ENCODE measurements around the gene HS6ST3. TPM values are rescaled to one million over a fixed set of nuclear protein-coding genes. Genes with fewer than 3 reads are reported as not detected.
"Not testable (repeated sequence)": the region's sequence is repeated elsewhere in the genome, so short reads cannot be mapped to it uniquely, and the experiment has no call there.

The HS6ST3 gene
- not detected for polyA plus RNA-seq (2013, experiment 1 of 2; ENCODE audit: insufficient read length)
- not detected for polyA plus RNA-seq (2013, experiment 2 of 2; ENCODE audit: insufficient read length)

- peak; percentile 12 for DNase-seq
These were observed at the start of gene HS6ST3 for GRCh38 chr13:96089749-96090239. TSS of gene HS6ST3 (plus strand) at chr13:96090107.

DNA sequence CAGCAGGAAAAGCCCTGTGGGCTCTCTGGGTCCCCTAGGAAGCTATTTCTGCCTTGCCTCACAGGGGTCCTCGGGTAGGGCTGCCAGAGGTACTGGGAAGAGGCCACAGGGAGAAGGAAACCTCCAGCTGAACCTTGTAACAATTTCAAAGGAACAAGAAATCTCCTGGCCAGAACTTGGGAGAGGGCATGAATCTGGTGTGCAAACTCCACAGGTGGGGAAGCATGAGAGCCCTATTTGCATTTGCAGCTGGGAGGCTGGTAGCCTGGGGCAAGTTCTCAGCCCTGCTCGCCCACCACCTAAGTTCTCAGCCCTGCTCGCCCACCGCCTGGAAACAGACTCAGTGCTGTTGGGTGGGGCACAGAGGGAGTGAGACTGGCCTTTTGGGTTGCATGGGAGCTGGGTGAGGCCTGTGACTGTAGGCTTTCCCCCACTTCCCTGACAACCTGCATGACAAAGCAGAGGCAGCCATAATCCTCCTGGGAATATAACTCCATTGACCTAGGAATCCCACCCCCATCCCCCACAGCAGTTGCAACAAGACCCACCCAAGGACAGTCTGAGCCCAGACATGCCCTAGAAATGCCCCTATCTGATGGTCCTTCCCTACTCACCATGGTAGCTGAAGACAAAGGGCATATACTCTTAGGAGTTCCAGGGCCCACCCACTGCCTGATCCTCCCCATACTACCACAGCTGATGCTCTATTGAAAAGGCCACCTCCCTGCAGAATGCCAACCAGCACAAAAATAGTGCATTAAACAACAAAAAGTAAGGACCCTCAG, 48.4 kb upstream of the HS6ST3 start:
- no peak for DNase-seq

GRCh38 chr13:96044238-96044637, 45.7 kb upstream of the HS6ST3 start:
- DNase-seq = no peak

- DNase-seq = not testable (repeated sequence)
These were observed 43.3 kb upstream of the HS6ST3 start for GRCh38 chr13:96046449-96047126.

DNA sequence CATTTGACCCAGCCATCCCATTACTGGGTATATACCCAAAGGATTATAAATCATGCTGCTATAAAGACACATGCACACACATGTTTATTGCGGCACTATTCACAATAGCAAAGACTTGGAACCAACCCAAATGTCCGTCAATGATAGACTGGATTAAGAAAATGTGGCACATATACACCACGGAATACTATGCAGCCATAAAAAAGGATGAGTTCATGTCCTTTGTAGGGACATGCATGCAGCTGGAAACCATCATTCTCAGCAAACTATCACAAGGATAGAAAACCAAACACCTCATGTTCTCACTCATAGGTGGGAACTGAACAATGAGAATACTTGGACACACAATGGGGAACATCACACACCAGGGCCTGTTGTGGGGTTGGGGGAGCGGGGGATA, 39.0 kb upstream of the HS6ST3 start:
- not testable (repeated sequence) for DNase-seq

GRCh38 chr13:96051491-96051890, 38.4 kb upstream of the HS6ST3 start:
- DNase-seq = not testable (repeated sequence)

GRCh38 chr13:96051946-96052345, 38.0 kb upstream of the HS6ST3 start:
- not testable (repeated sequence) for DNase-seq

DNA sequence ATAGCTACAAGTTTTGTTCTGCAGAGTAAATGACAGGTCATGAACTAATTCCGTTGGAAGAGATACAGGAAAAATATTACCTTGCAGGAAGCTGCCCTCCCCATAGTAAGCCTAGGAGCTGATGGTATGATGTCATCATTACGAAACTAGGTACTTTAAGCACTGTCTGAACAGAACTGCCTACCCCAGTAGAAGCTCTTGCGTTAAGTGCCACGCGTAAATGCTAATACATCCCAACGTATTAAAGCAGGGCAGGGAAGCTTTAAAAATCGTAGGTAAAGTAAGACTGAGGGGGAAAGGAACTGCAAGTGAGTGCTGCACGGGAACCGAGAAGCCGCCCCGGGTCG, 37.3 kb upstream of the HS6ST3 start:
- peak; percentile 55 for DNase-seq

- peak; percentile 94 for DNase-seq
These were observed 36.8 kb upstream of the HS6ST3 start, which contains the start of gene UGGT2 for GRCh38 chr13:96053003-96053703. TSS of gene UGGT2 (minus strand) at chr13:96053401. CDS start at chr13:96053312, 89 bp downstream.

GRCh38 chr13:96065849-96066248, 24.1 kb upstream of the HS6ST3 start:
- DNase-seq = no peak

- no peak for DNase-seq
These were observed 21.2 kb upstream of the HS6ST3 start for GRCh38 chr13:96068729-96069128.

DNA sequence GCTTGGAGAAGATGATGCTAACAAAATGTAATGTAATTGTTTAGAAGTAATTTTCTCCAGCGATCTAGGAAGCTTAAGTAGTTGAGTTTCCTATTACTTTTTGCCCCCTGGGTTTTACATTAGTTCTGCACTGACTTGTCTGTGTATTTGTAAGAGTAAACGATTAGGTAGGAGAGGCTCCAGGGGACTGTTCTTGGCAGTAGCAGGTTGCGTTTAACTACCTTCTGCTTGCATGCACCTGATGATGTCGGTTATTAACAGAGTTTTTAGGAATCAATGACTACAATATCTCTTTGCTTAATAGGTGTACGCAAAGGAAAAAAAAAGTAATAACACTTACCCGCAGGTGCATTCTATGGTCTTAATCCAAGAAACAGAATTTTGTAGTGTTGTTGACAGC, 18.4 kb upstream of the HS6ST3 start:
- DNase-seq = no peak

GRCh38 chr13:96072392-96072791, 17.5 kb upstream of the HS6ST3 start:
- DNase-seq = no peak

- DNase-seq = peak; percentile 23
These were observed 13.9 kb upstream of the HS6ST3 start for GRCh38 chr13:96075953-96076543.

DNA sequence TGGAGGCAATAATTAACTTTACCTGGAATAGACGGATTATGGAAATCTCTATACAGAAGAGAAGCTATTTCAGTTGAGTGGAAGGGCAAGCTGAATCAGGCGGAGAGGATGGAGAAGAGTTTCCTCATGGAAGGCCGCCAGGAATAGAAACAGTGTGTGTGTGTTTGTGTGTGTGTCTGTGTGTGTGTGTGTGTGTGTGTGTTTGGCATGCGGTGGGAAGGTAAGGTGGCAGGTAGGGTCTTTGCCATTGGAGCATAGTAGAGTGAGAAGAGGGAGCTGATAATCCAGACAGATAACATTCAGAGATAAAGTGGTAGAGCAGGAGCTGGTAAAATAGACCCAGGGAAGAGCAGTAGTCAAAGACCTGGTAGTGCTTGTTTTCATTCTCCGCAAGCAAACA, 9.2 kb upstream of the HS6ST3 start:
- DNase-seq = no peak

DNA sequence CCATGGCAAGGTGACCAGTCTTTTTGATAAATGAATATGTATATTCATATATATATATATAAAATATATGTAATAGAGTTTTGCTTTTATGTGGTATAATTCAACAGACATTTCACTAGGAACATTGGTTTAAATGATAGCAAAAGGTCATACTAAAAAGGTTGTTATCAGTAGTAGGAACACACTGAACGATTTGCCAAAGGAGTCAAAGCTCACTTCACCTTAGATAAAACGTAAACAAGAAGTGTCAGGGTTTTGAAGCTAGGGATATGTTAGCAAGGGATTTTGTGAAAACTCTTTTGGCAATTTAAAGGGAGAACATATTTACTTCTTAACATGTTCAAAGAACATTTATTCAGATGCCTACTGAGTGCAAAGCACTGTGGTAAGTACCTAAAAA, 8.0 kb upstream of the HS6ST3 start:
- DNase-seq = no peak

- DNase-seq = no peak
These were observed 7.3 kb upstream of the HS6ST3 start for GRCh38 chr13:96082640-96083039.

DNA sequence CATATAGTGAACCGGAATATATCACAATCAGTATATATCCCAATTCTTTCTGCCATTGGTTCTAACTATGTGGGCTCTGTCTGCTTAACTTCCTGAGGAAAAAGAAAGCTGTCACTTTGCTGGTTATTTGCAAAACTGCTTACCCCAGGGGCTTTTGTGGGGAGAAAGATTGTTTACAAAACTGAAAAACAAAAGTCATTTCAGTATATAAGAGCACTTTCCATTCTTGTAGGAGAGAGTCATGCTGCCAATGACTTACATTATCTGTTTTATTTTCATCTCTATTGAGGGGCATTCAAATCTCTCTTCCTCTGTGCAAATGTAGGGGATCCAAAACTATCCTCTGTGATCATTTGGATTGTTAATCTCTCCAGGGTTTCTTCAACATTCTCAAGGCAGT, 3.2 kb upstream of the HS6ST3 start:
- no peak for DNase-seq

DNA sequence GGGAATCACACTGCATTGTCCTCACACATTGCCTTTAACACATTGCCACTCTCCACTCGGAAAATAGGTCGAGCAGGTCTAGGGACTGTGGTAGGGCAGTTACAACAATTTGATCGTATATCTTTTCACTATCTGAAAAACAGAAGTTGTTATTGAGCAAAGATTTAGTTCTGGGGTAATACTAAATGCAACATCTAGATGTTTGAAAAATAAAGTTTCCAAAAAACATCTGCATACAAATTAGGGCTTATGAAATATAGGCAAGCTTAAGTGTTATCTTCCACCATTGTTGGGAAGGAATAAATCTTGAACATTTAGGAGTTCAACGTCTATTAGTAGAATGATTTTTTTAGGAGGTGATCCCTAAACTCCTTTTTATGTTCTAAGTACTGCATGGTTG, 768 bp upstream of the HS6ST3 start:
- no peak for DNase-seq

GRCh38 chr13:96090240-96091101, 564 bp downstream of the HS6ST3 start:
- DNase-seq = peak; percentile 12

All from fibroblast of skin of back (primary cell).